H1 (cell line): Measurements from ENCODE around the gene SLC6A20. TPM values are rescaled to one million over a fixed set of nuclear protein-coding genes. Genes with fewer than 3 reads are reported as not detected.

Experiments
- CBX5 ChIP-seq: fragments of 300-800, 300-1000 bp; sonication (generic); IDR thresholded peaks from 2 replicates; pipeline ENCODE4 v1.7.1; 2016; ENCODE audit warnings: antibody characterized with exemption, low read length, low read depth
- CTBP2 ChIP-seq: IDR thresholded peaks from 2 replicates; pipeline ENCODE4 v1.7.0; 2011; ENCODE audit warnings: borderline replicate concordance, mild to moderate bottlenecking, moderate library complexity, mixed read lengths, low read length; ENCODE audit not compliant: insufficient read depth, insufficient read length
- EGR1 ChIP-seq: IDR thresholded peaks from 2 replicates; pipeline ENCODE4 v1.6.1; 2011; ENCODE audit warnings: low read depth, low read length, borderline replicate concordance
- NRF1 ChIP-seq: IDR thresholded peaks from 2 replicates; pipeline ENCODE4 v1.6.1; 2011; ENCODE audit warnings: mild to moderate bottlenecking, low read depth, low read length, improper control_type of control experiment
- ZNF274 ChIP-seq: IDR thresholded peaks from 2 replicates; pipeline ENCODE4 v1.7.0; 2012; ENCODE audit warnings: low read length, borderline replicate concordance; ENCODE audit errors: extremely low read depth
- polyA plus RNA-seq, 7 experiments: library from polyadenylated mRNA; depleted of rRNA in 3 of 7; stranded (reverse) in 5 of 7; unstranded in 2 of 7; fragments of >200 nt in 5 of 7; fragments of 200-250 nt in 2 of 7; gene quantifications; 1 replicate in 5 of 7; 2 replicates in 1 of 7; 4 replicates in 1 of 7; pipeline versions ENCODE4 v1.2.1 to v1.2.3, GENCODE V29; 2011 to 2013; ENCODE audit warnings: missing spikeins in 2 of 7, mixed read lengths in 2 of 7
- total RNA-seq: library from RNA; stranded (reverse); fragmentation: NEBNext Ultra II Directional; extraction: Animal tissue kit (Norgen Biotek cat#: 25700); gene quantifications from 2 replicates; pipeline ENCODE4 v1.2.1, GENCODE V29; 2021

The SLC6A20 gene
- total and polyA plus RNA-seq, 2 of the 8 experiments (the other 6 are each of a cell fraction or from before 2014, with no cell fraction given): 0.05 TPM; not detected in 1

GRCh38 chr3:45762647-45763302, 33.6 kb downstream of the SLC6A20 start (continued):
- no peak for TF ChIP-seq NRF1
- no peak for TF ChIP-seq EGR1
- TF ChIP-seq ZNF274: no peak
- TF ChIP-seq CTBP2: no peak
- no peak for TF ChIP-seq CBX5
